ENCODE results near the gene SP140.
"Not testable (repeated sequence)": the region's sequence is repeated elsewhere in the genome, so short reads cannot be mapped to it uniquely, and the experiment has no call there.

GRCh38 chr2:230310792-230311191 lies 85.3 kb downstream of the SP140 start:
- not testable (repeated sequence) for TF ChIP-seq CEBPB (IDR thresholded peaks at IDR 0.05; ENCODE audit: low read depth, low read length); ZNF274 (IDR thresholded peaks at IDR 0.05; ENCODE audit: borderline replicate concordance, extremely low read depth, low read length); POLR2AphosphoS5 (IDR thresholded peaks at IDR 0.05; ENCODE audit: low read depth, low read length); JUN (IDR thresholded peaks at IDR 0.05; ENCODE audit: low read depth, low read length); CTCF (IDR thresholded peaks at IDR 0.05; ENCODE audit: control extremely low read depth in 1 of 3, insufficient read depth in 1 of 3, low read depth in 1 of 3, low read length in 3 of 3); ATF2 (IDR thresholded peaks at IDR 0.05; ENCODE audit: low read length); TAF1 (IDR thresholded peaks at IDR 0.05; ENCODE audit: low read depth, low read length); TCF12 (IDR thresholded peaks at IDR 0.05; ENCODE audit: low read depth, low read length); SP1 (IDR thresholded peaks at IDR 0.05; ENCODE audit: low read depth, low read length)
